AG20443 (cell line): ENCODE results near the gene SLC6A11.

Experiments used
- DNase-seq: peaks from one replicate; pipeline ENCODE4 v3.0.0; 2012; ENCODE audit warnings: low spot score, mixed read lengths

SLC6A11 gene

DNA sequence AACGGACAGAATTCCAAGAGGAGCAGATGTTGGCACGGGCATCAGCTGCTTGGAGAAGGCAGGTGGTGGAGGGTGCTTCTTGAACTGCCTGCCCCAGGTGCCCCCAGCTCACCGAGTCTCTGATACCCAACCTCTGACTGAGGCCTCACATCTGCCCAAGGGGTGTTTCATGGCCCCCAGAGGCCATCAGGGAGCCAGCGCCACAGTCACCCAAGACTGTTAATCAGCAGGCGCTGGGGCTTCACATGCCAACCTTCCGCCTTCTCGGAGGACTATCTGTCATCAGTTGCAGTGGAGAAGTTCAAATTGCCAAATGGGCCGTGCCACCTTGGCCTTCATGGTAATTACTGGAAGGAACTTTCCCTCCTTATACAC, 114.6 kb downstream of the SLC6A11 start:
- no peak for DNase-seq

DNA sequence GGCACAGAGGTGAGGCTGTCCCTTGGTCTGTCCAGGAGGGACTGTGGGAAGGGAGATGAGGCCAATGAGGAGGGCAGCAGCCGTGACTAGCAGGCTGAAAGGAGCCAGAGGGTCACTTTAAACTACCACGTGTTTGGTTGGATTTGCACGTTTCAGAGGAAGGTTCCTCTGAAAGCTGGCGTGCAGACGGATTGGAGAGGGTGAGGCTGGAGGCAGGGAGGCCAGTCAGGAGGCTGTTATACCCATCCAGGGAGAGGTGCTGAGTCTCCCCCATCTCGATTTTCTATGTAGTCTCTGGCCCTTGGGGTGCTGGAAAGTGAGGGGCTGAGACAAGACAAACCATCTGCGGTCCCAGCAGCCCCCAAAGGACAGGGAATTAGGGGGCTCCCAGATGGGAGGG, 116.6 kb downstream of the SLC6A11 start:
- DNase-seq = no peak

DNA sequence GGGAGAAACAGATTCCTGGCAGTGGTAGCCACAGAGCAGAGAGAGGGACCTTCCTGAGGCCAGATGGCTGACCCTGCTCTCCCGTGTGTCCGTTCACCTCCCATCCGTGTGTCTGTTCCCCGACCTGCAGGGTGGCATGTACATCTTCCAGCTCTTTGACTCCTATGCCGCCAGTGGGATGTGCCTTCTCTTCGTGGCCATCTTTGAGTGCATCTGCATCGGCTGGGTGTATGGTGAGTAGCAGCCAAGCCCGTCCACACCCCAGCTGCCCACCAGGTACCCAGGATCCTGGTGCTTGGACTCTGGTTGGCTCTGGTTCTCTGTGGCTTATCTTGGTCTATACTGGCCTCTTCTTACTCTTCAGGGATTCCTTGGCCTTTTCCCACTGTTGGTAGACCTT, 117.0 kb downstream of the SLC6A11 start:
- DNase-seq = no peak

DNA sequence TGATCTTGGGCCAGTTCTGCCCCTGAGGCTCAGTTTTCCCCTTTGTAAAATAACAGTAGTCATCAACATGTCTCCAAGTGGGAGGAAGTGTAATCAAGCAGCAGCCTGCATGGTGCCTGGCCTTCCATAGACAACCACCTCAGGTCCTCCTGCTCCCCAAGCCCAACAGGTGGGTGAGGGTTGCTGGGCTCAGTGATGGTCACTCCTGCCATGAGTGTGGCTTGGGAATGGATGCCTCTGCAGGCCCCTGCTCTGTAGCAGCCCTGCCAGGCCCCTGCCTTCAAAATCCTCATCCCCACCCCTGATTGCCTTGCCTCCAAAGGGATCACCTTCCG, 117.4 kb downstream of the SLC6A11 start:
- DNase-seq = no peak

DNA sequence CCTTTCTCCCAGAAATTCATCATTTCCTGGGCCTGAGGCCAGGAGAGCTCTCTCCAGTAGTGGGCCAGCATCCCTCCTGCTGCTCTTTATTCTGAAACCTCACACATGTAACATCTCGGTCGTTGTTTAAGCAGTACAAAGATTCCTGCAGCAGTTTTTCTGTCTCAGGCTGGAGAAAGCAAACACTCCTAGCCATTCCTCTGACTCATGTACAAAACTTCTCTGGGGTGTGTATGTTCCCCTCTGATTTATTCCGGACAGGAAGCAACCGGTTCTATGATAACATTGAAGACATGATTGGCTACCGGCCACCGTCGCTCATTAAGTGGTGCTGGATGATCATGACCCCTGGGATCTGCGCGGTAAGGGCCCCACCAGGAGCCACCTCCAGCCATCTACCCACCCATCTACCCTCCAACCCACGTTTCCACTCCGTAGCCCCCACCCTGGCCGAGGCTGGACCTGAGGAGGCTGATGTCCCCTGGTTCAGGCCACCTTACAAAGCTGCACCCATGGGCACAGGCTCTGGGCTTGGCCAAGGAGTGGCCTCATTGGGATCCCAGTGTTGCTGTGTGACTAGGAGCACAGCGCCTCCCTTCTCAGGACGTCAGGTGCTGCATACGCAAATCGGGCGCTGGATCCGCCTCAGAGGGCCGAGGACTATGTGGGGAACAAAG, 117.9 kb downstream of the SLC6A11 start:
- DNase-seq = peak; percentile 67

DNA sequence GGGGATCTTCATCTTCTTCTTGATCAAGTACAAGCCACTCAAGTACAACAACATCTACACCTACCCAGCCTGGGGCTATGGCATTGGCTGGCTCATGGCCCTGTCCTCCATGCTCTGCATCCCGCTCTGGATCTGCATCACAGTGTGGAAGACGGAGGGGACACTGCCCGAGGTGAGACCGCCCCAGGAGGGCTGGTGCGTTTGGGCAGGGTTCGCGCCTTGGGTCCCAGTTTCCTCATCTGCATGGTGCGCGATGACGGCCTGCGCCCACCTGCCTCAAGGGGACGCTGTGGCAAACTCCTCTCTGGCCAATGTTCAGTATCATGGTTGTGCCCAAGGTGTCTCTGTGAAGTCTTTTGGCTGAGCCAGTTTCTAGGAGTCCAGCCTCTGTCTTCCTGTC, 119.0 kb downstream of the SLC6A11 start:
- DNase-seq = no peak

DNA sequence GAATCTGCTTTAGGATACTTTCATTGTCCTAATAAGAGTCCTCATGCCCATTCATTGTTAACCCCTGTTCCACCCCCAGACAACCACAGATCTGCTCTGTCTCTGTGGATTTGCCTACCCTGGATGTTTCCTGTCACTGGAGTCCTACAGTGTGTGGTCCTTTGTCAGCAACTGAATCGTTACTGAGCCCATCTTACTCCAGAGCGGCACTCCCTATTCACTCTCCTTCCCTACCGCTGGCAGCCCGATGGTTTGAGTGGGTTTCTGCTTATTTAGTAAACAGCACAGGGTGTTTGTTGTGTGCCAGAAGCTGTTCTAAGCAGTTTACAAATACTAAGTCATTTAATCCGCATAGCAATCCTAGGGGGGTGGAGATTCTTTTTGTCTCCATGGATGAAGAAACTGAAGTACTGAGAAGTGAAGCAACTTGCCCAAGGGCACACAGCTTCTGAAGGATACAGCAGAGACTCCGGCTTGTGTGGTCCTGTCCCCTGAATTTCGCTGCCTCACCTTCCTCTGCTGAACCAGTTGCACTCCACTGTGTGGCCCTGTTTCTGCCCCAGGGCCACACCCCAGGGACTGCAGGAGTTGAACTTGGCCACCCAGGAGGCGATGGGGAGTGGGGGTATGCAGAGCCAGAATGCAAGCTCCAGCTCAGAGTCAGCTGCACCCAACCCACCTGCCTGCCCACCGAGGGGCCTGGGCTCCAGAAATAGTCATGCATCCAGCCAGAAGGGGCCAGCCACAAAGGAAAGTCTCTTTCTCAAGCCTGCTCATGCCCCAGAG, 120.0 kb downstream of the SLC6A11 start:
- DNase-seq = no peak

DNA sequence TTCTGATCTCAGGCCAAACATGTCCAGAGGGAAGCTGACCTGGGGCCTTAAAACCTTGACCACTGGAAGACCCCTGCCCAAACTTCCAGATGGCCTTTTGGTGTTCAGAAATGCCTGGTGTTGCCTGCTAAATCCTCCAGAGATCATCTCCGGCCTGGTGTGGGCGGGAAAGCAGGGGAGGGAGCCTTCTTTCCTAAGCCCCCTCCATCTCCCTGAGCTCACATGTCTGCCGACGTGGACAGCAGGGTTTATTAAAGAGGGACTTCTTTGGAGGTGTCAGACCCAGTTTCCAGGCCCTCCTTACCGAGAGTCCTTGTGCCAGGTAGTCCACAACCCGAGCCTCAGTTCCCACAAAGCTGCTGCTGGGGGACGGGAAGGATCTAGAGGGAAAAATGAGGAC, 120.7 kb downstream of the SLC6A11 start:
- no peak for DNase-seq

DNA sequence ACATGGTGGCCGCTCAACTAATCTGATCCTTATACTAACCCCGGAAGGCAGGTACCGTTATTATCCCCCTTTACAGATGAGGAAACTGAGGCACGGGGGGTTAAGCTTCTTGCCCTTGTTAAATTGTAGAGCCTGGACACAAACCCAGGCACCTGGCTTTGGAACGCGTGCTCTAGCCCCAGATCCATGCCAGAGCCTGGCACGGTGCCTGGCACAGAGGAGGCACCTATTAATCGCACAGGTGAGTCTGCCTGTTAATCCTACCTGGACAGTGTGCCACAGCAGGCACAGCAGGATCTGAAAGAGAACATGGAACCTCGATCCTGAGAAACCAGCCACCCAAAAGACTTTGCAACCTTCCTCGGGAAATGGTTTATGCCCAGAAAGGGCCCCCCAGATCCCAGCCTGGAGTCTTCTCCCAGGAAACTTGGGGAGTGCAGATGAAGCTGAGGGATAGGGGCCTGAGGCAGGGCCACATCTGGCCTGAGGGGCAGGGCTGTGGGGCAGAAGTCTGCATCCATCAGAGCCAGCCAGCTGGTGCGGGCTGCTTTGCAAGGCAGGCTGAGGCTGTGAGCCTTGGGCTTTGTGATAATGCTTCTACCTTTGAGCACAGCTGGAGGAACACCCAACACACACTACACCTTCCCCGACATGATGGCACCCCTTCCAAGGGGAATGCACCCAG, 121.3 kb downstream of the SLC6A11 start:
- no peak for DNase-seq

DNA sequence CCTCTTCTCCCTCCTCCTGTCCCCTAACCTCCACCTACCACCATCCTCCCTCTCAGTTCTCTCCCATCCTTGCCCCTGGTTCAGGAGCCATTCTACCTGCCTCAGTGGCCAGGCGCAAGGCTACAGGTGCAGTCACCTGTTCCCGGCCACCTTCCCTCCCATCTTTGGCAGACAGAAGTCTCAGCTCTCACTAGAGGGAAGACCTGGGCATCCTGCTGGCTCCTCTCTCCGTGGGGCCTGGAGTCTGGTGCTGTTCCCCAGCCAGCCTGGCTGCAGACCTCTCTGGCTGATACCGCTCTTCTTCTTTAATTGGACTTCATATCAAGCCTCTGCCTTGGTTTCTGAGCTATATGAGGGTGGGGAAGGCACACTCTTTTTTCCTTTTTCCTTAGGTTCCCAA, 123.5 kb downstream of the SLC6A11 start:
- no peak for DNase-seq

DNA sequence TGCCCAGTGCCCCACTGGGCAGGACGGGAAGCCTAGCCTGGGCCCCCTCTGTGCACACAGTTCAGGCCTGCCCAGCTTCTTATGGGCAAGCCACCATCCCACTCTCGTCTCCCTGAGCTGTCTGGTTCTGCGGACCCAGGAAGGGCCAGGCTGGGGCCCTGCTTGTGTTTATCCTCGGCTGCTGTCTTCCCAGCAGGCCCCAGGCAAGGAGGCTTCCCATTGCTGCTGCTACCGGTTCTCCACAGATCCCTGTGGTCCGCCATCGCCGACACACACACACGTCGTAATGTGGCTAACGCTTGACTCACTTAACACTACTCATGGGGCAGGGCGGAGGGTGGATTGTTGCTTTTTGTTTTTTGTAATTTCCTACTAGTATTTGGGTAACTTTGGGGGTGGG, 124.1 kb downstream of the SLC6A11 start:
- DNase-seq = no peak

DNA sequence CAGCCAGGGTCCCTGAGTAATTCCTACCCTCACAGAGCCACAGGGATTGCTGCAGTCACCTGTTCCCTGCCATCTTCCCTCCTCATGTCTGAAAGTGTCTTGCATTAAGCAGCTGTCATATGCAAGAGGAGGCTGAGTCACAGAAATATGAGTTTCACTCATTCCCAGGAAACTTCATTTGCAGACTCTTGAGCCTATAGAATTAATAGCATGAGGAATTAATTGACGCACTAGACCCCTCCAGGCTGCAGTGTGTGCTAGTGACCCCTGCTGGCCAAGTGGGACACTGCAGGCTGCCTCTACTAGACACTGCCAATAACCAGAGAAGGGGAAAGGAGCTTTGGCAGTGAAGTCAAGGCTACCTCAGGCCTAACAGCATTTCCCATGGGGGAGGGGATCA, 125.9 kb downstream of the SLC6A11 start:
- DNase-seq = no peak

DNA sequence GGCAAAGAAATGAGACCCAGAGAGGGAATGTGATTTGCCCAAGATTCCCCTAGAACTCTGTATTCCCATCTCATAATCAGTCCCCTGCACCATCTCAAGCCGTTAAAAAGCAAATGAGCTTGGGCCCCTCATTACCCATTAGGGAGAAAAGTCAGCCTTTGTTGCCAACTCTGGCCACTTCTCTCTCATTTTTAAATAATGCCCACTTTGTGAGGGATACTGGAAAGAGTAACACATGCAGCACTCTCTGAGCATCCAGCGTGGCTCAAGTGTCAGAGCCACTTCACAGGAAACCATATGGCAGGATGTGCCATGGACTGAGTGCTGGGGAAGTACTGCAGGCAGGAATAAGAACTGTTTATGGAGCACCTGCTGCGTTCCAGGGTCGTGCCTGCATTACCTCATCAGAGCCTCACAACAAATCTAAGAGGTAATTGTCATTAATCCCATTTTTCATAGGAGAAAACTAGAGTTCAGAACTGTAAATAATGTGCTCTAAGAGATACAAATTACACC, 126.7 kb downstream of the SLC6A11 start:
- no peak for DNase-seq

DNA sequence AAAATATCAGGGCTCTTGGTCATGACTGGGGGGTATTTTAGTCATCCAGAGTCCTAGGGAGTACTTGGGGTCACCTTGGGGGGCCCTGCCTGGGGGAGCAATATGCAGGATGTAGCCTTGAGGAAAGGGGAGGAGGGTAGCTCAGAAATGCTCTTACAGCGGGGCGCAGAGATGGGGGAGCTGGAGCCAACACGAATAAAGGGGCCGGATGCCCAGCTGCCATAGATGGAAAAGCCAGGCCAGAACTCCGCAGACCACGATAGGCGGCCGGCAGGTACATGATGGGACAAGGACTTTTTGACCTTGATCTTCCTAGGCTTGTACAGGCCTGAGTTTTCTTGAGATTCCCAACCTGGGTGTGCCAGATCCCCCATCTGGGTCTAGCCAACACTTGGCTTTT, 128.8 kb downstream of the SLC6A11 start:
- no peak for DNase-seq

DNA sequence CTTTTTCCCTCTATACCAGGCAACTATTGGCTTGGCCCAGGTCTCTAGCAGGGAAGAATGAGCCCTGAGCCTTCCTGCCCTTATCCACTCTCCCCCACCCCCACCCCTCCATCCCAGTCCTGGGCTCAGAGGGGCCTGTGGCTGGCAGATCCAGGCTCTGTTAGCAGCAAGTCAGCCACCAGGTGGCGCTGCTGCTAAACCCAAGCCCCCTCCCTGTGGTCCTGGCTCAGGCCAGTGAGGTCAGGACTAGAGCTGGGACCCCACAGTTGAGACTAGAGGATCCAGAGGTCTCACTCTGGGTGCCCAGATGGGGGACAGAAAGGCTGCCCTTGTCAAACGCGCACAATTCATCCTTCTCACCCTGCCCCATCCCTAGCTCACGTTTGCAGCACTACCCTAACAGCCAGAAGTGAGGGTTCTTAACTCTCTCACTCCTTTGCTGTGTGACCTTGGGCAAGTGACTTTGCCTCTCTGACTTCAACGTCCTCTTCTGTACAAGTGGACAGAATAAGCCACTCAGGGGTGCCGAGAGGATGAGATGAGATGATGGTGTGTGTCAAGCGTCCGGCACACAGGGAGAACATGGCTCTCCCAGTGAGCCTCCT, 129.8 kb downstream of the SLC6A11 start:
- peak; percentile 77 for DNase-seq

DNA sequence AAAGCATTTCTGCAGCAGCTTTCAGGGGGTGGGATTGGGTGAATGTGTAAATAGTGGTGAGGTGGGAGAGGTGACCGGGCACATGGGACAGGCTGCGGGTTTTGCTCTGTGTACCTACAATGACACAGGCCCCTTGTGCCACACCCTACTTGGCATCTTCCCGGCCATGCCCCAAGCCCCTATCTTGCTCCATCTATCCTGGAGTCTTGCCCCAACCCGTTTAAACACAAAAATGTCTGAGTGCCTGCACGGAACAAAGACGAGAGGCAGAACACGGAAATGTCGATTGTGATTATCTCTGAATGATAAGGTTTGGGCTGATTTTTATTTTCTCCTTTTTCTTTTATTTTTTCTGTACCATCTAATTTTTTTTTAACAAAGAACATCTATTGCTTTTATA, 130.5 kb downstream of the SLC6A11 start:
- DNase-seq = no peak

DNA sequence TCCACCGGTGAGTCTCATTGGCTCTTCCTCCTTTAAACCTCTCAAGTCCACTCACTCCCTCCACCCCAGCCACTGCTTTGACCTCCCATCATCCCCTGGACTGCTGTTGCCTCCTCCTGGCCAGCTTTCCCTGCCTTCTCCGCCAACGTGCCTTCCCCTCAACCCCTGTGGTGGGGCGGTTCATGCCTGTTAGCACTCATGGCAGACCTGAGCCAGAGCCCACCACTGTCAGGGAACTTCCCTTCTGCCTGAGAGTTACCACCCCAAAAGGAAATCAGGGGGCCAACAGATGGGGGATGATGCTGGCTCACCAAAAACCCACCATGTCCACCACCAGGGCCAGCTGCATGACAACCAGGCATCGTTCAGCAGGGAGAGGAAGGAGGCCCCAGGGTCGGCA, 132.3 kb downstream of the SLC6A11 start:
- no peak for DNase-seq

DNA sequence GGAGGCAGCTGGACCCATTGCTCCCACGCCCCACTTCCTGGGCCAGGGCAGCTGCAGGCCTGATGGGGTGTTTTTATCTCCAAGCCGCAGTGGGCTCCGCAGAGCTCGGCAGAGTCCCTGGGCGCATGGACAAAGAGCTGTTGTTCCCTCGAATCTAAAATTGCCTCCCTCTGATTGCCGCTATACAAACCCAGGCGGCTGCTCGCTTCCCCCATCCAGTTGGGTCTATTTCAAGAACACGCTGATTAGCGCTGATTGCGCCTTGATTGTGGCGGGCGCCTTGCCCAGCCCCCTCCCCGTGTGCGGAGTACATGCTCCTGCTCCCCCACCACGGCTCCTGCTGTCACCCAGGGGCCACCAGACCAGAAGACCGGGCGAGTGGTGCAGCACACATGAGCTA, 133.2 kb downstream of the SLC6A11 start:
- DNase-seq = no peak

DNA sequence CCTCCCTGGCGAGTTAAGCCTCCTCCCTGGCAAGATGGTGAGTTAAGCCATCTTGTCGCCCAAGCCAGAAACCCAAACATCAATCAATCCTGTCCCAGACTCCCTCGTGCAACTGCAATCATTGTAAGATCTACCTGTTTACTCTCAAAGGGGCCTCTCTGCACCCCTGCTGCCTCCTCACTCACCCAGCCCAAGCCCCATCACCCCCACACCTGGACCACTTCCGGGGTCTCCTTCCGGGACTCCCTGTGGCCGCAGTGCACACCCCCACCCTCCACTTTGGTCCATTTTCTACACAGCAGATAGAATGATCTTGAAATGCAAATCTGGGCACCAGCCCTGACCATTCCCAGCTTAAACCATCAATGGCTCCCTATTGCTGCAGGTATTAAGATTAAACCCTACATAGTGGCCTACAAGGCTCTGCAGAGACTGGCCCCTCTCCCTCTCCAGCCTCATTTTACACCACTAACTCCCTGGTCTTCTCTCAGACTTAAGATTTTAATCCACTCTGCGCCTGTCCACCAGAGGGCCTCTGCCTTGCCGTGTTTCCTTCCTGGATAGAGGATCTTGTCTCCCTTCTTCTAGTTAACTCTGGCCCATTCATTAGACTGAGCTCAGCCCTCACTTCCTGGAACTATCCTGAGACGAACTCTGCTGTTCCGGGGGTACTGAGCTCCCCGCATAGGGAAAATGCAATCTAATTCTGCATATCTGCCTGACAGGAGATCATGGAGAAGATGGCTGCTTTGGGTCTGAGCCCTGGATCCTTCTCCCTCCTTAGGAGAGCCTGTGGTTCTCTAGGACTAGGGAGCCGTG, 134.7 kb downstream of the SLC6A11 start:
- peak; percentile 73 for DNase-seq

DNA sequence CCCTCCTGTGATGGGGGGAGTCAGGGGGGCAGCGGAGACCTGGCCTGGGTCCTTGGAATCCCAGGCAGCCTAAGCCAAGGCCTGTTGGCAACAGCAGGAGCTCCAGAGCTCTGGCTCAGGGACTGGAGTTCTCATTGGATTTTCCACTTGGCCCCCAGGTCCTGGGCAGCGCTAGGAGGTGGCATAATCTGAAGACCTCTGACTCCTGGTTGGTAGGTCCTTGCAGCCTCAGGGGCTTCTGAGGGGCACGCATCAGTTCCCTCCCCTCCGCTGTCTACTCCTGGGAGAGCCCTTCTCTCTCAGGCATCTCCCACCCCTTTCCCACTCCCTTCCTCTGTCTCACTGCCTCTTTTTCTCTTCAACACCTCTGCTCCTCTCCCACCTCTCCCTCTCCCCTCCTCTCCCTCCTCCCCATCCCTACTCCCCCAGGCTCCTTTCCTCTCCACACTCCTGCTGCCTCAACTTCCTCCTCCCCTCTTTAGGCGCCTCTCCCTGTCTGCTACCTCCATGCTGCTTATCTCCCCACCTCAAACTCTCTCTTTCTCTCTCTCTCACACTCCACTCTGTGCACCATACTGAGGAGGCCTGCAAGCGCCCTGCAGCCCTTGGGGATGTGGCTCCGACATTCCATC, 135.4 kb downstream of the SLC6A11 start:
- DNase-seq = no peak

DNA sequence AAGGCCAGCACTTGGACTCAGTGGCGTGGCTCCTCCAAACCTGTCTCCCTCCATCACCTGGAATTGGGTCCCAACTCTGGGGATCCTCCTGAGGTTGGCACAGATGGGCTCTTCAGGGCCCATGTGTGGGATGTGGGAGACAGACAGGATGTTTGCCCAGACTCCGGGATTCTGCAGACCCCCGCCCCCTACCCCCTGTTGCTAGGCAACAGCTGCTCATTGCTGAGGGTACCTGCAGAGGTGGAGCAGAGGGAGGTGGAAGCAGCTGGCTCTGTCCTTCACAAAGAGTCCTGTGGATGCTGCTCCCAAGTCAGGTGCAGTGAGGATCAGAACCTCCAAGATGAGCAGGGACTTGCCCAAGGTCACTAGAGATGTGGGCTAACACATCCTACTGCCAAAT, 136.5 kb downstream of the SLC6A11 start:
- no peak for DNase-seq
